OCI-LY7 (cell line): ENCODE results near the gene SKA1. TPM values are rescaled to one million over a fixed set of nuclear protein-coding genes. Genes with fewer than 3 reads are reported as not detected.
"Not testable (repeated sequence)": the region's sequence is repeated elsewhere in the genome, so short reads cannot be mapped to it uniquely, and the experiment has no call there.

ENCODE experiments used
- BruUV-seq: library from RNA; stranded (reverse); fragments of 400-500 nt; replicated peaks from 2 replicates; lab custom pipeline; 2021; lab: Mats Ljungman, UMichigan
- CTCF ChIA-PET: fragments of 300-600 bp; sonication (Branson Sonifier 250); formaldehyde crosslinking; loops from one replicate; lab custom pipeline; 2022; ENCODE audit warnings: antibody characterized with exemption; ENCODE audit not compliant: unreplicated experiment; lab: Charles Lee
- POLR2A ChIA-PET: fragments of 300-600 bp; sonication (Branson Sonifier 250); formaldehyde crosslinking; loops from one replicate; lab custom pipeline; 2022; ENCODE audit warnings: antibody characterized with exemption; lab: Charles Lee
- DNase-seq: peaks from one replicate; pipeline ENCODE4 v3.0.0-alpha.2; 2015; ENCODE audit warnings: low spot score
- H2AFZ ChIP-seq: fragments of 200-600 bp; sonication (generic), shearing (Covaris generic); 2 replicates; pipeline ENCODE4 v1.6.1; 2014; ENCODE audit warnings: mild to moderate bottlenecking, antibody characterized with exemption, low read length, moderate library complexity
- H3K27ac ChIP-seq: fragments of 200-600 bp; sonication (generic); 2 replicates; pipeline ENCODE4 v1.5.1; 2014; ENCODE audit warnings: mixed run types, low read depth, mild to moderate bottlenecking, moderate library complexity, low read length, inconsistent platforms; ENCODE audit not compliant: poor library complexity, severe bottlenecking
- H3K36me3 ChIP-seq: fragments of 200-600 bp; sonication (generic); 2 replicates; pipeline ENCODE4 v1.6.1; 2014; ENCODE audit warnings: mild to moderate bottlenecking, antibody characterized with exemption, low read length, moderate library complexity, mixed read lengths; ENCODE audit not compliant: insufficient read depth
- H3K4me1 ChIP-seq: fragments of 200-600 bp; sonication (generic); 2 replicates; pipeline ENCODE4 v1.5.1; 2014; ENCODE audit warnings: mild to moderate bottlenecking, low read length; ENCODE audit not compliant: insufficient read depth, poor library complexity, severe bottlenecking
- H3K4me2 ChIP-seq: fragments of 200-600 bp; sonication (generic); 2 replicates; pipeline ENCODE4 v1.6.1; 2014; ENCODE audit warnings: mild to moderate bottlenecking, low read length
- H3K4me3 ChIP-seq: fragments of 200-600 bp; sonication (generic); 2 replicates; pipeline ENCODE4 v1.5.1; 2014; ENCODE audit warnings: mild to moderate bottlenecking, low read depth, low read length; ENCODE audit not compliant: poor library complexity, severe bottlenecking
- H3K79me2 ChIP-seq: fragments of 200-600 bp; sonication (generic); 2 replicates; pipeline ENCODE4 v1.6.1; 2016; ENCODE audit warnings: low read depth, mild to moderate bottlenecking, low read length, moderate library complexity, mixed read lengths; ENCODE audit not compliant: insufficient read depth
- H3K9me2 ChIP-seq: fragments of 200-600 bp; sonication (generic); 2 replicates; pipeline ENCODE4 v1.6.1; 2016; ENCODE audit warnings: mild to moderate bottlenecking, low read length, mixed read lengths; ENCODE audit not compliant: insufficient read depth
- H3K9me3 ChIP-seq: fragments of 200-600 bp; sonication (generic); 2 replicates; pipeline ENCODE4 v1.6.1; 2014; ENCODE audit warnings: mild to moderate bottlenecking, mixed run types, low read length, mixed read lengths
- H4K20me1 ChIP-seq: fragments of 200-600 bp; sonication (generic); 2 replicates; pipeline ENCODE4 v1.6.1; 2014; ENCODE audit warnings: mild to moderate bottlenecking, antibody characterized with exemption, low read length, moderate library complexity, mixed read lengths; ENCODE audit not compliant: insufficient read depth
- CTCF ChIP-seq: fragments of 200-600 bp; sonication (generic); conservative IDR thresholded peaks from 2 replicates; pipeline ENCODE4 v1.5.1; 2014; ENCODE audit warnings: mild to moderate bottlenecking, antibody characterized with exemption, low read length, moderate library complexity, mixed read lengths
- EZH2phosphoT487 ChIP-seq: fragments of 200-600 bp; sonication (generic); IDR thresholded peaks from 2 replicates; pipeline ENCODE4 v1.6.1; 2018; ENCODE audit warnings: low read depth, borderline replicate concordance, mild to moderate bottlenecking, mixed run types, antibody characterized with exemption, low read length, moderate library complexity, mixed read lengths
- intact Hi-C: fragments of 100-400 bp; cut with micrococcal nuclease; formaldehyde crosslinking; loops from one replicate; pipeline ENCODE4 v1.10.0; 2022; ENCODE audit not compliant: unreplicated experiment
- total RNA-seq, 2 experiments: library from RNA; depleted of rRNA in 1 of 2; stranded (reverse); fragments of >200 nt in 1 of 2; shearing (Covaris generic) in 1 of 2; gene quantifications; 2 replicates each; pipeline ENCODE4 v1.2.3, GENCODE V29; 2014 to 2022

Gene SKA1
- total RNA-seq, 2 experiments from 2014 or later = 28.8 to 29.2 TPM

DNA sequence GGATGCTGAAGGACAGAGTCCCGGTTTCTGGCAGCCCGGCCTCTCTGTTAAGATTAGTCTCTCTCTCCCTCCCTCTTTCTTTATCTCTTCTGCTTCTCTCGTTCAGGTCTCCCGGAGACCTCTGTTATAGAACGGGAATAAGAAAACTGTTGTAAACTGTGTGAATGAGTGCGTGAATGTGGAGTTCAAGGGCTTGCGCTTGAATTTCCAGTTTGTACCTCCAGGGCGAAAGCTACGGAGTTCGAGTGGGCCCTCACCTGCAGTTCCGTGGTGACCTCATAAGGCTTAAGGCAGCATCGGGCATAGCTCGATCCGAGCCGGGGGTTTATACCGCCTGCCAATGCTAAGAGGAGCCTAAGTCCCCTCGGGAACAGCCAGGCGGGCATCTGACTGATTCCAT is 26.4 kb downstream of the SKA1 start:
- DNase-seq = no peak
- ChIA-PET CTCF (no interaction called here), POLR2A (no interaction called here)
- Histone ChIP-seq H3K4me3 (no peak overlapping the region), H2AFZ (no peak overlapping the region), H4K20me1 (no peaks in the 10 kb centered on the region), H3K79me2 (no peaks in the 10 kb centered on the region), H3K4me1 (no peaks in the 10 kb centered on the region), H3K9me3 (no peaks in the 10 kb centered on the region), H3K36me3 (no peaks in the 10 kb centered on the region), H3K9me2 (no peaks in the 10 kb centered on the region), H3K4me2 (no peak overlapping the region), H3K27ac (no peak overlapping the region)
- no TSS peak for BruUV-seq
- intact Hi-C loops = no loop called here
- TF ChIP-seq EZH2phosphoT487 (no peak), CTCF (no peak)

DNA sequence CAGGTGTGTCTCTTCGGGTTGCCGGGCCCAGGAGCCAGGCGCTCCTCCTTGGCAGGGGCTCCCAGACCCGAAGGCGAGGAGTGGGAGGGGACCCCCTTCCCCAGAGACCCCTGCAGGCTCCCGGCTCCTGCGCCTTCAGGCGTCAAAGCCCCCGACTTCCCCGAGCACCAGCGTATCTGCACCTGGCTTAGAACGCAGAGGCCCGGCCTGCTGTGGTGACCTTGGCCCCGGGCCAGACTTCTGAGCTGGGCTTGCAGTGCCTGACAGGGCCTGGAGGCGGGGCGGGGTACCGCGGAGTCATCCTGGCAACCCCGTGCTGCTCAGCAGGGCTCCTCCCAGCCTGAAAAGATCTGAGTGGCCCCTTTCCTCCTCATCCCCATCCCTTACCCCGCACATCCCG is 27.0 kb downstream of the SKA1 start:
- Histone ChIP-seq H4K20me1 (no peaks in the 10 kb centered on the region), H3K4me3 (no peak overlapping the region), H3K36me3 (no peaks in the 10 kb centered on the region), H2AFZ (no peak overlapping the region), H3K4me2 (no peak overlapping the region), H3K79me2 (no peaks in the 10 kb centered on the region), H3K9me3 (no peaks in the 10 kb centered on the region), H3K9me2 (no peaks in the 10 kb centered on the region), H3K27ac (no peak overlapping the region), H3K4me1 (no peaks in the 10 kb centered on the region)
- CTCF ChIA-PET = no interaction called here
- no peak for TF ChIP-seq CTCF
- no peak for TF ChIP-seq EZH2phosphoT487
- DNase-seq = no peak
- POLR2A ChIA-PET = no interaction called here
- intact Hi-C loops = no loop called here
- no TSS peak for BruUV-seq

- H3K36me3 ChIP-seq, intact Hi-C loops, H4K20me1 ChIP-seq, H3K27ac ChIP-seq, POLR2A ChIA-PET, H2AFZ ChIP-seq, H3K9me2 ChIP-seq, H3K4me1 ChIP-seq, H3K79me2 ChIP-seq, H3K4me3 ChIP-seq, BruUV-seq, H3K9me3 ChIP-seq, DNase-seq, H3K4me2 ChIP-seq, CTCF ChIA-PET: not testable (repeated sequence)
Measured at GRCh38 chr18:50404752-50405581, 30.1 kb downstream of the SKA1 start.
